IPS-15b (cell line): Measurements from ENCODE around the gene GNPTG.

ENCODE experiments used
- H3K27me3 ChIP-seq: one replicate; pipeline ENCODE4 v1.6.1; 2013; ENCODE audit warnings: low read length; ENCODE audit not compliant: control insufficient read depth, insufficient read depth
- H3K36me3 ChIP-seq: one replicate; pipeline ENCODE4 v1.6.1; 2013; ENCODE audit warnings: low read length; ENCODE audit not compliant: control insufficient read depth, insufficient read depth
- H3K4me1 ChIP-seq: one replicate; pipeline ENCODE4 v1.6.1; 2013; ENCODE audit warnings: mild to moderate bottlenecking, low read length; ENCODE audit not compliant: control insufficient read depth, insufficient read depth
- H3K4me3 ChIP-seq: one replicate; pipeline ENCODE4 v1.5.1; 2013; ENCODE audit warnings: low read depth, low read length
- H3K9ac ChIP-seq: one replicate; pipeline ENCODE4 v1.6.1; 2013; ENCODE audit warnings: low read depth, mild to moderate bottlenecking, low read length
- H3K9me3 ChIP-seq: one replicate; pipeline ENCODE4 v1.6.1; 2013; ENCODE audit warnings: mild to moderate bottlenecking, low read length; ENCODE audit not compliant: control insufficient read depth, insufficient read depth

Gene GNPTG

DNA sequence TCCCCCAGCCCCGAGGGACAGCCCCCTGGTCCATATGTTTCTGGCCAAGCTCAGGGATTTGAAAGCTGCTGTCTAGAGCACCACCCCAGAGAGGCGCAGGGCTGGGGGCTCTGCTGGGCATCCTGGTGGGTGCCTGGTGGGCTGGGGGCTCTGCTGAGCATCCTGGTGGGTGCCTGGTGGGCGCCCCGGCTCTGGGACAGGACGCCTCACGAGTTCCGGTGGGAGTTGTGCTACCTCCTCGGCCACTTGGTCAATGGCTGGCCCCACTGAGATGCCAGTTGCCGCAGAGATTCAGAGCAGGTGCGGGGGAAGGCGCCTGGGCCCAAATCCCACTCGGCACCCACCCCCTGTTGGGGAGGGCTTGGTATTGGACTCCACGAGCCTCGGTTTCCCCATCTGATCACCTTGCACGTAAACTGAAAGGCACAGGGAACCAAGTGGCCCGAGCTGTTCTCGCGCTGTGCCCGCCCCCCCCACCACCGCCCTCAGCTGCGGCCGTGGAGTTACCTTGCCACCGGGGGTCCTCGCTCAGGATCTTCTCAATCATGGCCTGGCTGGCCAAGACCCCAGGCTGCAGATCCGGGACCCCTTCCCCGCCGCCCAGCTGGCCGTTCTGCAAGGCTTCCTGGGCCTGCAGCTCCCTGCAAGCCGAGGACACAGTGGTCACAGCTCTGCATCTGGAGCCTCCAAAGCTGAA is 49.5 kb downstream of the GNPTG start:
- no peak overlapping the region for H3K9ac ChIP-seq
- peaks cover 14% of the 10 kb centered on the region for H3K36me3 ChIP-seq
- no peak overlapping the region for H3K4me3 ChIP-seq

DNA sequence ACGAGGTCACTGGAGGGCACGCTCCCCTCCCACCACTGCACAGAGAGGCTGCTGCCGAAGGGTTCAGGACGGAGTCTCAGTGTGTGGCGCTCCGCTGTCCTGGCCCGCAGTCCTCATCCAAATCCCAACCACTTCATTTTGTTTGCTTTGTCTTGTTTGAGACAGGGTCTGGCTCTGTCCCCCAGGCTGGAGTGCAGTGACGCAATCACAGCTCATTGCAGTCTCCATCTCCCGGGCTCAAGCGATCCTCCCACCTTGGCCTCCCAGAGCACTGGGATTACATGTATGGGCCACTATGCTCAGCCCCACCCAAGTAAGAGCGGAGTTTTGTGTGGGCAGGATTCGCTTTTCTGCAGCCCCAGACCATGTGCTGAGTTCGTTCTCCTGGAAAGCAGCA is 50.0 kb downstream of the GNPTG start:
- Histone ChIP-seq H3K4me3 (no peak overlapping the region), H3K36me3 (peaks cover 14% of the 10 kb centered on the region), H3K4me1 (no peaks in the 10 kb centered on the region), H3K9me3 (no peaks in the 10 kb centered on the region), H3K27me3 (no peaks in the 10 kb centered on the region), H3K9ac (no peak overlapping the region)

More for the DNA sequence above, 49.5 kb downstream of the GNPTG start:
- no peaks in the 10 kb centered on the region for H3K27me3 ChIP-seq
- no peaks in the 10 kb centered on the region for H3K4me1 ChIP-seq
- no peaks in the 10 kb centered on the region for H3K9me3 ChIP-seq

GRCh38 chr16:1403036-1403435 is 51.3 kb downstream of the GNPTG start:
- H3K9ac ChIP-seq, result no peak overlapping the region
- peaks cover 14% of the 10 kb centered on the region for H3K36me3 ChIP-seq
- no peaks in the 10 kb centered on the region for H3K9me3 ChIP-seq
- H3K4me3 ChIP-seq, result no peak overlapping the region
- H3K4me1 ChIP-seq, result no peaks in the 10 kb centered on the region
- H3K27me3 ChIP-seq, result no peaks in the 10 kb centered on the region

- no peaks in the 10 kb centered on the region for H3K9me3 ChIP-seq
- H3K4me3 ChIP-seq, result no peak overlapping the region
- no peaks in the 10 kb centered on the region for H3K4me1 ChIP-seq
- peaks cover 14% of the 10 kb centered on the region for H3K36me3 ChIP-seq
- H3K9ac ChIP-seq, result no peak overlapping the region
- H3K27me3 ChIP-seq, result no peaks in the 10 kb centered on the region
These were observed 52.0 kb downstream of the GNPTG start for GRCh38 chr16:1403733-1404132.

GRCh38 chr16:1407753-1408152 is 56.0 kb downstream of the GNPTG start:
- Histone ChIP-seq H3K27me3 (no peaks in the 10 kb centered on the region), H3K4me1 (no peaks in the 10 kb centered on the region), H3K36me3 (peaks cover 3% of the 10 kb centered on the region), H3K9me3 (no peaks in the 10 kb centered on the region), H3K9ac (no peak overlapping the region), H3K4me3 (no peak overlapping the region)

DNA sequence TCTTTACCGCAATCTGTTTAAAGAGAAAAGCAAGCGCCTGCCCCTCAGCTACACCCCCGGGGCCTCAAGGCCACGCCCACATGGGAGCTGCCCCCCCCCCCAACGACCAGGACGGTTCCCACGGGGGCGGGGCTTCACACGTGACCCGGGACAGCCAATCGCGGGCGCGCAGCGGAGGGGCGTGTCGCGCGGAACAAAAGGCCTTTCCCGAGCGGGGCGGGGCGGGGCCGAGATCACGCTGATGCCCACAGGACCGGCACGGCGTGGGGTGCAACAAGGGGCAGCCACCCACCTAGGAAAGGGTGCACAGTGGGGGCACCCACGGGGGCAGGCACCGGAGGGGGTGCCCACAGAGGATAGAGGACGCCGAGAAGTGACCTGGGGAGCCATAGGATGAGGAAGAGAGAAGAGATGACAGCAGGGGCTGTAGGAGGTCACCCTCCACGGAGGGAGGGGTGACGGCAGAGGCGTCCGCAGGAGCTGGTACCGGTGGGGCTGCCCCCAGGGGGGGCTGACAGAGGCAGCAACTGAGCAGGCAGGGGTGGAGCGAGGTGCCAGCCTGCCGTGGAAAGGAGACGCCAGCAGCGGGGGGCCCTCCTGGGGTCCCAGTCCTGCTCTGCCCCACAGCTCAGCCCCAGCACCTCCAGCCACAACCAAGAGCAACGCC is 56.6 kb downstream of the GNPTG start:
- no peaks in the 10 kb centered on the region for H3K27me3 ChIP-seq
- no peak overlapping the region for H3K9ac ChIP-seq

GRCh38 chr16:1412847-1413246 is 61.1 kb downstream of the GNPTG start:
- no peak overlapping the region for H3K9ac ChIP-seq
- H3K27me3 ChIP-seq, result no peaks in the 10 kb centered on the region
- H3K4me1 ChIP-seq, result no peaks in the 10 kb centered on the region
- H3K4me3 ChIP-seq, result no peak overlapping the region
- H3K36me3 ChIP-seq, result no peaks in the 10 kb centered on the region
- H3K9me3 ChIP-seq, result no peaks in the 10 kb centered on the region

More for the DNA sequence above, 56.6 kb downstream of the GNPTG start:
- Histone ChIP-seq H3K4me1 (no peaks in the 10 kb centered on the region), H3K4me3 (peak overlapping the region; percentile 82), H3K9me3 (no peaks in the 10 kb centered on the region), H3K36me3 (no peaks in the 10 kb centered on the region)
